Activated CD4-positive, alpha-beta T cell treated with anti-CD3 and anti-CD28 coated beads for 4 hours (primary cell): ENCODE data around the gene FXR2.

Experiments
- DNase-seq, 2 donors: peaks; one replicate each; pipeline ENCODE4 v3.0.0-alpha.2; 2020

The FXR2 gene

GRCh38 chr17:7569571-7569970 is 45.1 kb downstream of the FXR2 start:
- no peak for DNase-seq

- no peak for DNase-seq
These were observed 51.4 kb downstream of the FXR2 start for GRCh38 chr17:7563115-7563869.

GRCh38 chr17:7562208-7562605 is 52.5 kb downstream of the FXR2 start:
- no peak for DNase-seq

GRCh38 chr17:7561589-7562207 is 53.0 kb downstream of the FXR2 start, which contains the start of gene SENP3:
SENP3 (plus strand) TSS chr17:7561919; CDS start chr17:7563077, 1,158 bp downstream.
- peak; percentile 88 to 92 for DNase-seq

- peak; percentile 80 to 85 for DNase-seq
These were observed 53.6 kb downstream of the FXR2 start for GRCh38 chr17:7561028-7561575.

- peak; percentile 45 to 56 for DNase-seq
These were observed 54.3 kb downstream of the FXR2 start for GRCh38 chr17:7560172-7561027.

- no peak for DNase-seq
These were observed 55.2 kb downstream of the FXR2 start for GRCh38 chr17:7559320-7560171.

- DNase-seq = no peak
These were observed 56.0 kb downstream of the FXR2 start, which contains the start of gene TNFSF13 for GRCh38 chr17:7558544-7559319. TNFSF13 (plus strand) TSS chr17:7558750; CDS start chr17:7559040, 290 bp downstream.

GRCh38 chr17:7557775-7558543 is 56.7 kb downstream of the FXR2 start:
- DNase-seq = no peak

GRCh38 chr17:7557147-7557764 is 57.4 kb downstream of the FXR2 start:
- no peak for DNase-seq

GRCh38 chr17:7556627-7557026 is 58.1 kb downstream of the FXR2 start:
- no peak for DNase-seq

GRCh38 chr17:7555320-7555948 is 59.3 kb downstream of the FXR2 start:
- no peak for DNase-seq

- no peak for DNase-seq
These were observed 61.3 kb downstream of the FXR2 start for GRCh38 chr17:7553356-7553755.

- no peak for DNase-seq
These were observed 62.1 kb downstream of the FXR2 start for GRCh38 chr17:7552621-7553051.

- no peak for DNase-seq
These were observed 63.3 kb downstream of the FXR2 start for GRCh38 chr17:7551396-7551795.

- no peak for DNase-seq
These were observed 64.4 kb downstream of the FXR2 start for GRCh38 chr17:7550344-7550743.

- peak; percentile 33 to 45 for DNase-seq
These were observed 65.2 kb downstream of the FXR2 start for GRCh38 chr17:7549401-7550055.

GRCh38 chr17:7548585-7549400 is 65.9 kb downstream of the FXR2 start, which contains the start of gene TNFSF12:
TNFSF12 (plus strand) TSS chr17:7549058; CDS start chr17:7549154, 96 bp downstream.
- DNase-seq = peak; percentile 38 to 54
